ENCODE results near the gene SECTM1. TPM values are rescaled to one million over a fixed set of nuclear protein-coding genes. Genes with fewer than 3 reads are reported as not detected.
A peak's percentile ranks its signal among the peaks of the same experiment; 100 is the strongest.
"Not testable (repeated sequence)": the region's sequence is repeated elsewhere in the genome, so short reads cannot be mapped to it uniquely, and the experiment has no call there.

Gene SECTM1
- polyA plus RNA-seq, 2 of the 4 experiments (the other 2 are of a cell fraction) = 0.22 to 2.0 TPM

DNA sequence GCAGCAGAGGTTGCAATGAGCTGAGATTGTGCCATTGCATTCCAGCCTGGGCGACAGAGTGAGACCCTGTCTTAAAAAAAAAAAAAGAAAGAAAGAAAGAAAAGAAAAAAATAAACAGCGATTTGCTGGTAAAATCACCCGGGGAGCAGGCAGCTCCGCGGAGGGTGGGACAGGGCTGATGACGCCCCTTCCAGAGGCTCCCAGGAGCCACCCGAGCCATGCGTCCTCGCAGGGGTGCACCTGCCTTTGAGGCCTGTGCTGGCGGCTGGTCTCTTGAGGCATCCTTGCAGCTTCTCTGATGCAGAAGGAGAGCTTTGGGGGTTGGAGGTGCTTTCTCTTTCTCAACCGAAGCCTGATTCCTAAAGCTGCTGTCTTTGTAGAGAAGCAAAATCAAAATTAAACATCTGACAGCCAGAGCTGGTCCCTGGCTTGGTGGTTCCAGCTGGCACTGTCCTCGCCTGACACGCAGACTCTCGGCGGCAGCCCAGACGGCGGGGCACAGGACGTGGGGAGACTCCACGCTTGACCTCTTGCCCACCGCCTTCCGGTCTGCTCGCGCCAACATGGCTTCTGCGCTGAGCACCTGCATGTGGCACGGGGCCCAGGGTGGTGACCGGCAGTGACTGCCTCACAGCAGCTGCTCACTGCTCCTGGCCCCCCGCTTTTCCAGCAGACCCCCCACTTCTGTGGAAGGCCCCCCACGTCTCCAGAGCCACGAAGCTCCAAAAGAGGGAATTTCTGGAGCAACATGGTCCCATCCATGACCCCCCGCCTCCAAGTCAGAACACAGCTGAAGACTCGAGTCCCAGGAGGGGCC, 44.6 kb upstream of the SECTM1 start (continued):
- no peak for TF ChIP-seq CHD4 (IDR thresholded peaks at IDR 0.05; ENCODE audit: borderline replicate concordance)
- TF ChIP-seq, protein P1, sequence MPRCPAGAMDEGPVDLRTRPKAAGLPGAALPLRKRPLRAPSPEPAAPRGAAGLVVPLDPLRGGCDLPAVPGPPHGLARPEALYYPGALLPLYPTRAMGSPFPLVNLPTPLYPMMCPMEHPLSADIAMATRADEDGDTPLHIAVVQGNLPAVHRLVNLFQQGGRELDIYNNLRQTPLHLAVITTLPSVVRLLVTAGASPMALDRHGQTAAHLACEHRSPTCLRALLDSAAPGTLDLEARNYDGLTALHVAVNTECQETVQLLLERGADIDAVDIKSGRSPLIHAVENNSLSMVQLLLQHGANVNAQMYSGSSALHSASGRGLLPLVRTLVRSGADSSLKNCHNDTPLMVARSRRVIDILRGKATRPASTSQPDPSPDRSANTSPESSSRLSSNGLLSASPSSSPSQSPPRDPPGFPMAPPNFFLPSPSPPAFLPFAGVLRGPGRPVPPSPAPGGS (IDR thresholded peaks at IDR 0.05) = no peak
- TF ChIP-seq FOSL2 (IDR thresholded peaks at IDR 0.05) = no peak
- no peak for TF ChIP-seq FOSL2 (CRISPR knock-in tag; IDR thresholded peaks at IDR 0.05)
- TF ChIP-seq RCOR1 (IDR thresholded peaks at IDR 0.05; ENCODE audit: low read depth, low read length) = no peak
- TF ChIP-seq TFCP2L1 (CRISPR knock-in tag; IDR thresholded peaks at IDR 0.05) = no peak

DNA sequence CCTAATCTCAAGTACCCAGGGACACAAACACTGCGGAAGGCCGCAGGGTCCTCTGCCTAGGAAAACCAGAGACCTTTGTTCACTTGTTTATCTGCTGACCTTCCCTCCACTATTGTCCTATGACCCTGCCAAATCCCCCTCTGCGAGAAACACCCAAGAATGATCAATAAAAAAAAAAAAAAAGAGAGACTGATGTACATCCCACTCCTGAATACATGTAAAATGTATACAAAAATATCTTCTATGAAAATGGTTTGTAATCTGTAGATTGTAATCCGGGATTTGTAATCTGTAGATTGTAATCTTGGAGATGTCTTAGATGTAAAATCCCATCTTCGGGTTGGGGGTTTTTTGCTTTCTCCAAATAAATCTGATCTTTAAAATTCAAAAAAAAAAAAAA, 43.7 kb upstream of the SECTM1 start:
- ATAC-seq; H3K4me1 ChIP-seq; H3K4me3 ChIP-seq; H3K27ac ChIP-seq; DNase-seq (ENCODE audit: low read depth in 1 of 2, low spot score in 1 of 2); POLR2A ChIA-PET; FAIRE-seq; H3K4me2 ChIP-seq; H3K9me3 ChIP-seq: not testable (repeated sequence)
- CTCF ChIA-PET = interaction anchor here (1.6 kb wide), 1 partner anchor 37 kb away, joined by 10 read pairs; no protein-coding TSS in a partner anchor
- WGBS (ENCODE audit: missing lambda C conversion rate) = 45% methylated on average over 3 of the region's 5 CpGs

DNA sequence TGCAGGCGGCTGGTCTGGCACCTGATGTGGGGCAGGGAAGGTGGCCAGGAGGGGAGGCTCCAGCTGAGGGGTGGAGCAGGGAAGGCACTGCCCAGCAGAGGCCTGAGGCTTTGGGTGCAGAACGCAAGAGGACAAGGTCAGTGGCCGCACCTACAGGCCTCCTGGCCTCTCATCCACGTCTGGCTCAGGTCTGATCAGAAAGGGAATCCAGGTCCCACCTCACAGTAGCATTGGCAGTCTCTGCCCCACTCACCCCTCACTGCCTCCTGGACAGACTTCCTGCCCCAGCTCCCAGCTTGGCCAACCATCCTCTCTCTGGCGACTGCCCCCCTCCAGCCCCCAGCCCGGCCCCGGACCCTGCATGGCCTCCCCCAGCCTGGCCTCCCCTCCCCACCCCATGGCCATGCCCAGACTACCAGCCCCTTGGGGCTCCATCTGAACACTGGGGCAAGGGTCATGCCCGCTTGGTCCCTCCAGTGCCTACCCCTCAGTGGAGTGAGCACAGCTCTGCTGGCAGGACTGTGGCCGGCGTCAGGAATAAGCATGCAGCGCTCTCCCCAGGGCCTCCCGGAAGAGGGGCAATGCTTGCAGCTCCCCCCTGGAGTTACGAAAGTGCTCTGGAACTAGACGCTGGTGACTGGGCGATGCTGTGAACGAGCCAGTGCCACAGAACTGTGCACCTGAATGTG, 42.6 kb upstream of the SECTM1 start:
- no peak for FAIRE-seq
- Histone ChIP-seq H3K4me2 (no peak overlapping the region), H3K9me3 (no peaks in the 10 kb centered on the region), H3K4me1 (peaks cover 5% of the 10 kb centered on the region; the same call in 2 of the 3 replicates), H3K27ac (no peak overlapping the region), H3K4me3 (no peak overlapping the region)
- ChIA-PET CTCF (interaction anchor here (0.8 to 1.1 kb wide), 2 partner anchors 9 to 12 kb away, joined by 3 read pairs; no protein-coding TSS in a partner anchor), POLR2A (no interaction called here)
- 63% methylated on average over 11 of the region's 16 CpGs for WGBS (ENCODE audit: missing lambda C conversion rate)
- TF ChIP-seq ZSCAN20 (CRISPR knock-in tag; IDR thresholded peaks at IDR 0.05) = no peak
- TF ChIP-seq, protein P2, sequence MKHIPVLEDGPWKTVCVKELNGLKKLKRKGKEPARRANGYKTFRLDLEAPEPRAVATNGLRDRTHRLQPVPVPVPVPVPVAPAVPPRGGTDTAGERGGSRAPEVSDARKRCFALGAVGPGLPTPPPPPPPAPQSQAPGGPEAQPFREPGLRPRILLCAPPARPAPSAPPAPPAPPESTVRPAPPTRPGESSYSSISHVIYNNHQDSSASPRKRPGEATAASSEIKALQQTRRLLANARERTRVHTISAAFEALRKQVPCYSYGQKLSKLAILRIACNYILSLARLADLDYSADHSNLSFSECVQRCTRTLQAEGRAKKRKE (CRISPR knock-in tag; IDR thresholded peaks at IDR 0.05; ENCODE audit: low read depth) = no peak
- TF ChIP-seq NR3C1 (IDR thresholded peaks at IDR 0.05) = no peak
- TF ChIP-seq KDM5A (IDR thresholded peaks at IDR 0.05) = no peak
- no peak for TF ChIP-seq MAFK (IDR thresholded peaks at IDR 0.05; ENCODE audit: partially characterized antibody)
- TF ChIP-seq HDAC2 (IDR thresholded peaks at IDR 0.05) = no peak
- no peak for TF ChIP-seq GATA3 (IDR thresholded peaks at IDR 0.05; ENCODE audit: borderline replicate concordance)
- TF ChIP-seq, protein P3, sequence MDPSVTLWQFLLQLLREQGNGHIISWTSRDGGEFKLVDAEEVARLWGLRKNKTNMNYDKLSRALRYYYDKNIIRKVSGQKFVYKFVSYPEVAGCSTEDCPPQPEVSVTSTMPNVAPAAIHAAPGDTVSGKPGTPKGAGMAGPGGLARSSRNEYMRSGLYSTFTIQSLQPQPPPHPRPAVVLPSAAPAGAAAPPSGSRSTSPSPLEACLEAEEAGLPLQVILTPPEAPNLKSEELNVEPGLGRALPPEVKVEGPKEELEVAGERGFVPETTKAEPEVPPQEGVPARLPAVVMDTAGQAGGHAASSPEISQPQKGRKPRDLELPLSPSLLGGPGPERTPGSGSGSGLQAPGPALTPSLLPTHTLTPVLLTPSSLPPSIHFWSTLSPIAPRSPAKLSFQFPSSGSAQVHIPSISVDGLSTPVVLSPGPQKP (IDR thresholded peaks at IDR 0.05; ENCODE audit: low read depth, low read length) = no peak
- TF ChIP-seq CHD2 (IDR thresholded peaks at IDR 0.05; ENCODE audit: low read length, partially characterized antibody) = no peak
- TF ChIP-seq, protein P4, sequence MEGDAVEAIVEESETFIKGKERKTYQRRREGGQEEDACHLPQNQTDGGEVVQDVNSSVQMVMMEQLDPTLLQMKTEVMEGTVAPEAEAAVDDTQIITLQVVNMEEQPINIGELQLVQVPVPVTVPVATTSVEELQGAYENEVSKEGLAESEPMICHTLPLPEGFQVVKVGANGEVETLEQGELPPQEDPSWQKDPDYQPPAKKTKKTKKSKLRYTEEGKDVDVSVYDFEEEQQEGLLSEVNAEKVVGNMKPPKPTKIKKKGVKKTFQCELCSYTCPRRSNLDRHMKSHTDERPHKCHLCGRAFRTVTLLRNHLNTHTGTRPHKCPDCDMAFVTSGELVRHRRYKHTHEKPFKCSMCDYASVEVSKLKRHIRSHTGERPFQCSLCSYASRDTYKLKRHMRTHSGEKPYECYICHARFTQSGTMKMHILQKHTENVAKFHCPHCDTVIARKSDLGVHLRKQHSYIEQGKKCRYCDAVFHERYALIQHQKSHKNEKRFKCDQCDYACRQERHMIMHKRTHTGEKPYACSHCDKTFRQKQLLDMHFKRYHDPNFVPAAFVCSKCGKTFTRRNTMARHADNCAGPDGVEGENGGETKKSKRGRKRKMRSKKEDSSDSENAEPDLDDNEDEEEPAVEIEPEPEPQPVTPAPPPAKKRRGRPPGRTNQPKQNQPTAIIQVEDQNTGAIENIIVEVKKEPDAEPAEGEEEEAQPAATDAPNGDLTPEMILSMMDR (IDR thresholded peaks at IDR 0.05) = no peak
- TF ChIP-seq CEBPB (IDR thresholded peaks at IDR 0.05) = no peak
- TF ChIP-seq FOSL2 (IDR thresholded peaks at IDR 0.05) = no peak
- no peak for TF ChIP-seq FOSL2 (CRISPR knock-in tag; IDR thresholded peaks at IDR 0.05)
- no peak for TF ChIP-seq HOXB5 (CRISPR knock-in tag; IDR thresholded peaks at IDR 0.05)
- no peak for TF ChIP-seq NFE2L2 (conservative IDR thresholded peaks at IDR 0.05; ENCODE audit: low read length)
- TF ChIP-seq, protein P5, sequence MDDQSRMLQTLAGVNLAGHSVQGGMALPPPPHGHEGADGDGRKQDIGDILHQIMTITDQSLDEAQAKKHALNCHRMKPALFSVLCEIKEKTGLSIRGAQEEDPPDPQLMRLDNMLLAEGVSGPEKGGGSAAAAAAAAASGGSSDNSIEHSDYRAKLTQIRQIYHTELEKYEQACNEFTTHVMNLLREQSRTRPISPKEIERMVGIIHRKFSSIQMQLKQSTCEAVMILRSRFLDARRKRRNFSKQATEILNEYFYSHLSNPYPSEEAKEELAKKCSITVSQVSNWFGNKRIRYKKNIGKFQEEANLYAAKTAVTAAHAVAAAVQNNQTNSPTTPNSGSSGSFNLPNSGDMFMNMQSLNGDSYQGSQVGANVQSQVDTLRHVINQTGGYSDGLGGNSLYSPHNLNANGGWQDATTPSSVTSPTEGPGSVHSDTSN (IDR thresholded peaks at IDR 0.05) = no peak
- TF ChIP-seq, protein P6, sequence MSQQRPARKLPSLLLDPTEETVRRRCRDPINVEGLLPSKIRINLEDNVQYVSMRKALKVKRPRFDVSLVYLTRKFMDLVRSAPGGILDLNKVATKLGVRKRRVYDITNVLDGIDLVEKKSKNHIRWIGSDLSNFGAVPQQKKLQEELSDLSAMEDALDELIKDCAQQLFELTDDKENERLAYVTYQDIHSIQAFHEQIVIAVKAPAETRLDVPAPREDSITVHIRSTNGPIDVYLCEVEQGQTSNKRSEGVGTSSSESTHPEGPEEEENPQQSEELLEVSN (IDR thresholded peaks at IDR 0.05; ENCODE audit: borderline replicate concordance, low read depth) = no peak
- ATAC-seq = peak; percentile 29 to 33; a peak in 4 of 6 replicates
- no peak for DNase-seq (ENCODE audit: low read depth in 1 of 2, low spot score in 1 of 2)
